Suppressor macrophage treated with lipopolysaccharide for 4 hours (primary cell): ENCODE measurements around the gene MORN1.

ENCODE experiments used
- DNase-seq: peaks from one replicate; pipeline ENCODE4 v3.0.0-alpha.2; 2020

MORN1 gene

DNA sequence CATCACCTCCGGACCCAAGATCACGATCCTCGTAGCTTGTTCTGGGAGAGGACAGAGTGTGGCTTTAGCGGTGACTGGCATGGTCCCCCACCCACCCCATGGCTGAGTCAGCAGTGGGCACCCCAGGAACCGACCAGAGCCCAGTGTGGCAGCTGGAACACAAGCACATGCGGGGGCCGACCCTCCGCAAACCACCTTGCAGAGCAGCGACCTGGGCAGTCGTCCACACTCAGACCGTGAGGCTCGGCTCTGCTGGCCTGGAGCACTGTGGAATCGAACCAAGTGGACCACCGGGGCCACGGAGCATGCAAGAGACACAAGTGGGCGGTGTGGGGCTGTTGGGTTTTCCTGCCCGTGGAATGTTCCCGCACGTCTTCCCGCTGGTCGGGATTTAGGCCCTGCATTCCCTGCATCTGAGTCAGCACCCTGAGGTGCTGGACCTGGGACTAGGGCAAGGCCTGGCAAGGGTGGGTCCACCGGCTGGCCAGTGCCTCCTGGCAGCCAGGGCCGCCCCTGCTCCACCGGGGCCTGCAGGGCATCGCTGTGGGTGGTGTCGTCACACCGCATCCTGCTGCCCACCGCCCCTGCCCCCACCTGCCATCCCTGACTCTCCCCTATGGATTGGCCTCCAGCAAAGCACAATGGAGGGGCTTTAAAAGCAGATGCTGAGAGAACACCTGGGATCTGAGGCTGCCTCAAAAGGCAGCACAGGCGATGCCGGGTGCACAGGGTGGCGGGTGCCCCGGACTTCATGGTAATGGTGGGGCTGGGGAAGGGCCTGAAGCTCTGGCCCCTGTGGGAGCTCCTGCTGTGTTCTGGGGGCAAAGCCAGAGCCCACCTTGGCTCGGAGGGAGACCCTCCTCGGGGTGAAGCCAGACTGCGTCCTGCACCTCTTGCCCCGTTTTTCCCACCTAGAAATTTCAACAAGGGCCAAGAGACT is 18.5 kb downstream of the MORN1 start:
- no peak for DNase-seq

- no peak for DNase-seq
Observed at GRCh38 chr1:2368053-2368744, 23.2 kb downstream of the MORN1 start.

GRCh38 chr1:2363847-2364513 is 27.4 kb downstream of the MORN1 start:
- no peak for DNase-seq

GRCh38 chr1:2360588-2361364 is 30.6 kb downstream of the MORN1 start:
- no peak for DNase-seq

DNA sequence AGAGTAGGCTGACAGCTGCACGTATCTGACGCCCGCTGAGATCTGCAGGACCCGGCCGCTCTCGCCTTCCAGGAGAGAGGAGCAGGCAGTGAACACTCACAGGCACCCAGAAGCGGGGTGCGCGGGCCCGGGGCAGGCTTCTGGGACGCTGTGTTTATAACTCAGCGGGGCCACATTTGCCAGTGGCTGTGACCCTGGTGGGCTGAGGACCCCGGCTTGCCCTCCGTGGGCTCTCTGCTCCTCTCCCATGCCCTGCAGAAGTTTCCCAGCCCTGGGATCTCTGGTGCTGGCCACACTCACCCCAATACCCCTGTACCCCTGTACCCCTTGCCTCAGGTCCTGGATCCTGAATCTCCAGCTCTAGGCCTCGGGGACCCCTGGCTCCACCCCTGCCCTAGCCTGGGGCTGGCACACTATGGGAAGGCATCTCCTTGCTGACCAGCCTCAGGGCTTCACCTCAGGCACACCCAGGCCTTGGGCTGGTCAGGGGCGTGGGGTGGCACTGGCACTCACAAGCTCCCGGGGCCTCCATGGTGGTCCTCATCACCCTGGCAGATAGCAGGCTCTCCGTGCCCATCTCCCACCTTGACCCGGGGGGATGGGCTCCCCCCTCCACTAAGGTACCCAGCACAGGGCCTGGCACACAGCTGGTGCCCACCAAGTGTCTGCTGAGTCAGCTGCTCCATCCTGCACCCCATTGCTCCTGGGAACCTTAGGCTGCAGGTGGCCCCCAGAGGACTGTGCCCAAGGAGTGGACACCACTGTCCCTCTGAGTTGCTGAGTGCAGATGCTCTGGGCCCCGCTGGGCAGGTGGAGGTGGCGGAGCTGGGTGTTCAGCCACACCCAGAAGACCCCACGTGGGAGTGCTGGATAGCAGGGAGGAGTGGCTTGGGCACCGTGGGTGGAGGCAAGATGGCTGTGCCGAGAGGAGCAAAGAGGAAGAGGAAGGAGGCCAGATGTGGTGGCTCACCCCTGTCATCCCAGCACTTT is 32.4 kb downstream of the MORN1 start:
- no peak for DNase-seq

DNA sequence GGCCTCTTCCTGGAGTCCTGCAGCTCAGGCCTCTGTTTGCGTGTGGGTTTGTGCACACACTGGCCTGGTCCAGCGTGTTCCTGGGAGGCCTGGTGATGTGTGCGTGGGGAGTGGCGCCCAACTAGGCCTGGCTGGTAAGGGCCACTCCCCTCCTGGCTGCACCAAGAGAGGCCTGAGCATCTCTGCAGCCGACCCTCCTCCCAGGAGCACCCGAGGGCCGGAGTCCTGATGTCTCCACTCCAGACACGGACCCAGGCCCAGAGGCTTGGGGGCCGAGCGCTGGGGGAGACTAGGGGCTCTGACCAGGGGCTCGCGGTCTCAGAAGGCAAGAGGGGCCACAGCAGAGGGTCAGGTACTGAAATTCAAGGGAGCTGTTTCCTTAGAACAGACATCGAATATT is 33.3 kb downstream of the MORN1 start:
- DNase-seq, result no peak

DNA sequence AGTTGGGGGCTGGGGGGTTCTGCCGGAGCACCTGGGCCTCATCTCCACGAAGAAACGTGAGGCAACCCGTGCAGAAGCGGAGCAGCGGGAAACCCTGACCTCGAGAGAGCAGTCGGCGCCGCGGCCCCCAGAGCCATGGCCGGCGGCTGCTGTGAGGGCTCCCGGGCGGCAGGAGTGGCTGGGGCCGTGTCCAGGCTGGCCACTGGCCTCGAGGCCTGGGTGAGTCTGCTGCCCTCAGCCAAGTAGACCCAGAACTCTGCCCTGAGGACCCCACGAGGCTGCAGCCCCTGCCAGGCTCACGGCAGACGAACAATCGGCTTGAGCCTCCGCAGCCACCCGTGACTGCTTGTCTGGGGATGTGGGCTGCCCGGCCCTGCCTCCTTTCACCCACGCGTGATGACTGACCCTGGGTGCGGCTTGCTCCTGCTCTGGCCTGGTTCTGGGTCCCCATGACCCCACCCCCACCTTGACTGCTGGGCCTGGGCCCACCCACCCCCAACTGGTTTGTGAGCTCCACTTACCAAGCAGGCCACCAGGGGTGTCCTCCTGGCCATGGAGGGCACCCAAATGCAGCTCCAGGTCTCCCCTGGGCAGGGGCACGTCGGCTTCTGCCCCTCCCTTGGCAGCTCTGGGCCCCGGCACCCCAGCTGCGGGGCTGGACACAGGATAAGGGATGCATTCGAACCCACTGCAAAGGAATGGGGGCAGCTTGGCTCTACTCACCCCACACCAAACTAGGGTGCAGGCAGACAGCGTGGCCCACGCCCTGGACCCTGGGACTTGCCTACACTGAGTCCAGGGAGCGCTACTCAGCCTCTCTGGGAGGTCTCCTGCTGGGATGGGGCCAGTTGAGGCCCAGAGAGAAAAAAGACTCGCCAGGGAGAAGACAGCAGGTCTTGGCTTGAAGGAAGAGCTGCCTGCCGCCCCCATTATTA is 34.2 kb downstream of the MORN1 start:
- no peak for DNase-seq

DNA sequence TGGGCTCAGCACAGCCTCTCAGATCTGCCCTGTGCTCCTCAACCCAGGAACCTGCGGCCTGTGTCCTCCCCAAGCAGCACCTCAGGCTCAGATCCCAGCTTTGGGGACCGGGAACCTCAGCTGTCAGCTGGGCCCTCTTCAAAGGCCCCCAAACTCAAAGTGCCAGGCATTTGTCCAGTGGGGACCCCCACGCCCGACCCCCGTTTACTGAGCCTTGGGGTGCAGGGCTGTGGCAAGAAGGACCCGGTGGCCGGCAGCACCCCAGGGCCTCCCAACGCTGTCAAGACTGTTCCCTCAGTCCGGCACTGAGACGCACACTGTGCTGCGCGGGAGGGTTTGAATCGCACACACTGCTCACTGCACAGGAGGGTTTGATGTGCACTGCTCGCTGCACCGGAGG is 35.0 kb downstream of the MORN1 start:
- DNase-seq, result no peak

DNA sequence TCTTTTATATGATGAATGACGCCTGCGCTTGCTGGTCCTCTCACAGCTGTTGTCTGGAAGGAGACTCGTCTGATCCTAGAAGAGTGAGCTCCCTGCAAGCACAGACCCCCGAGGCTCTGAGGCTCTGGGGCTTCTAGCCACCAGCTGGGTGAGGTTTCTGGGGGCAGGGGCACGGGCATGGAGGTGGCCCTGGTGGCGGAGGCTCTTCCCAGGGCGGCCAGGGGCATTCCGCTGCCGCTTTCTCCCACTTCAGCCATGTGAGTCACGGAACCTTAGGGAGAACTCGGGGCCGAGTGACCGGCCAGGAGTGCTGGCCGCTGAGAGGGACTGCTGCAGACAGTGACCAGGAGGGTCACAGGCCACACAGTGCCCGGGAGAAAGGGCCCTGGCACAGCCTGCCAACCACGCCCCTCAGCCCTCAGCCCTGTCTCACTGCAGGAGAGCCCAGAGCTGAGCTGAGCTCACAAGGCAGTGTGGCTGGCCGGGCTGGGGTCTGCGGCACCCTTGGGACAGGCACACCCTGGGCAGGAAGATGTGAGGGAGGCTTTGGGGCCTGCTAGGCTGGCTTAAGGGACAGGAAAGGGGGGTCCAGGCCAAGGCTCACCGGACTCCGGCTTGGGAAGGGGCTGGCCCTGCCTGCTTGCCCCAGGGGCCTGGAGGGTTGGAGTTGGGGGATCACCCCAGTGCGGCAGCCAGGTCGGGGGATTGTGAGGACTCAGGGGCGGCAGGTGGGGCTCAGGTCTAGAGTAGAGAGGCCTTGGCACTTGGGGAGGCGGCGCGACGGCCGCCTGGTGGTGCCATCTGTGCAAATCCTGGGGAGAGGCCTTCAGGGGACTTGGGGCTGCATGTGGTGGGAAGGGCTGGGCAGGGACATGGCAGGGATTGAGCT is 35.7 kb downstream of the MORN1 start:
- DNase-seq, result no peak

GRCh38 chr1:2354511-2355372 is 36.6 kb downstream of the MORN1 start:
- DNase-seq, result no peak

- DNase-seq, result no peak
Observed at GRCh38 chr1:2353551-2354438, 37.6 kb downstream of the MORN1 start.

GRCh38 chr1:2352897-2353550 is 38.3 kb downstream of the MORN1 start:
- DNase-seq, result no peak

DNA sequence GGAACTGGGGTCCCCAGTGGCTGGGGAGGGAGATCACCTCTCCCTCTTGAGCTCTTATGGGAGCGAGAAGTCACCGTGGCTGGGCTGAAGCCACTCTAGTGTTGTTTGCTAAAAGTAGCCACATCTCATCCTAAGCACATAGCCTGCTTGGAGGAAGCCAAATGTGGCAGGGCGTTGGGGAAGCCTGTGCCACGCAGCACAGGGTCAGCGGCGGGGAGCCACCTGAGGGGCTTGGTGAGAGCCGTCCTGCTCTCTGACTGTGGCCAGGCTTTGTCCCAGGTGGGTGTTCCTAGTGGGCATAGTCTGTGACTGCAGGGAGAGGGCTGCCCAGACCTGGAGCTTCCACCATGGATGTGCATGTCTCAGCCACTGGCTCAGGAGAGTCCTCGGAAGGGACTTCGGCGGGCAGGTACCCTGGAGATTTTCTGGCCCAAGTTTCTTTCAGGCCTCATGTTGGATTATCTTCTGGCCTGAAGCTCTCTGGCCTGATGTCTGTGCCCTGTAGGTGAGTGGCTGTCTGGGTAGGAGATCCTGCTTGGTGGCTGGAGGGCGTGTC is 38.9 kb downstream of the MORN1 start:
- no peak for DNase-seq

DNA sequence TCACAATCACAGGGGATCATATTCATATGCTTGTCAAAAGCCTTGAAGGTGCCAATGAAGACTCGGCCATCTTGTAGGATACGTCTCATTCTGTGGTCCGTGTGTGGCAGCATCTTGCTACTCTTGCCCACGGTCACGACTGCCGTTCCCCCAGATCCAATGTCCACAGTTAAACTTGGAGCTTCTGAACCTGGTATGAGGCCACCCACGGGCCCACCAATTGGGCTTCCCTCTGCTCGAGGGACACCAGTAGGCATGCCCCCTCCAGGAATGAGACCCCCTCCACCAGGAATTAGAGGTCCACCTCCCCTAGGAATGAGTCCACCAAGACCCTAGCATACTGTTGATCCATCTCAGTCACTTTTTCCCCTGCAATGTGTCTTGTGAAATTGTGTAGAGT is 39.6 kb downstream of the MORN1 start:
- no peak for DNase-seq

GRCh38 chr1:2350911-2351655 is 40.3 kb downstream of the MORN1 start:
- DNase-seq, result no peak

DNA sequence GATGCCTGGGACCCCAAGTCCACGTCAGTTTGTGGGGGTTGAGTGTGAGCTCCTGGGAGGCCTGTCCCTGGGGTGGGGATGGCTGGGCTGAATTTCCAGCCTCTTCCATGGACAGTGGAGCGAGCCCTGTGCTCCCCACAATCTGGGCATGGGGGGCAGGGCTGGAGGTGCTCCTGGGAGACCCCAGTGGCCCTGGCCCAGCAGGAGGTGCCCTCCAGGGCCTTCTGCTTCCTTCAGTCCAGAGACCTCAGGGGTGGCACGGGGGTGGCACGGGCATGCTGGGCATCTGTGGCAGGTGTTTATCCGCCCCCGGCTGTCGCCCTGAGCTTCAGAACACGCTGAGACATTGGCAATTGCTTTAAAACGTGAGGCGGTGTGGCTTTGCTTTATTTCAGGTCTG is 40.9 kb downstream of the MORN1 start:
- no peak for DNase-seq
